ENCODE results near the gene HS3ST1.

- TF ChIP-seq CTCF (IDR thresholded peaks at IDR 0.05) (no peak), POLR2A (IDR thresholded peaks at IDR 0.05) (no peak)
Measured at GRCh38 chr4:11429699-11430045, 978 bp upstream of the HS3ST1 start.

All from lower leg skin (tissue), 3 donors.